Right lobe of liver (tissue), 4 donors: Measurements from ENCODE around the gene ADARB1.

Experiments
- POLR2A ChIP-seq: fragments of 450-650 bp; IDR thresholded peaks from one replicate; pipeline ENCODE4 v1.6.1; 2017; ENCODE audit warnings: antibody characterized with exemption, mild to moderate bottlenecking
- TF ChIP-seq, protein P1 (sequence below), 4 donors: fragments of 200-600 bp in 3 of 4; fragments of 450-650 bp in 1 of 4; IDR thresholded peaks; one replicate each; pipeline versions ENCODE4 v1.5.1 to v1.8.0; 2016 to 2022; ENCODE audit warnings: antibody characterized with exemption in 4 of 4, mild to moderate bottlenecking in 2 of 4
- donor health status: DM: no; HTN: no; CAD: no.
- donor health status: DM: no; HTN: no; CAD: no.
- donor health status: DM: no; HTN: yes; CAD: no.

DNA sequence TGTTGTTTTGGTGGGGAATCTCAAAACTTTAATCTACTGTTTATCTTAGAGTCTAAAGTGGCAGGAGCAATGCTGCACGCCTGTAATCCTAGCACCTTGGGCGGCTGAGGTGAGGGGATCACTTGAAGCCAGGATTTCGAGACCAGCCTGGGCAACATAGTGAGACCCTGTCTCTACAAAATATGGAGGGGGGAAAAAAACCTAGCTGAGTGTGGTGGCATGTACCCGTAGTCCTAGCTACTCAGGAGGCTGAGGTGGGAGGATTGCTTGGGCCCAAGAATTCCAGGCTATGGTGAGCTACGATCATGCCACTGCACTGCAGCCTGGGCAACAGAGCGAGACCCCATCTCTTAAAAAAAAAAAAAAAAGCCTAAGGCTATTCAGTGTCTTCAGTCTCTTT is 175.2 kb downstream of the ADARB1 start:
- TF ChIP-seq, protein P1, sequence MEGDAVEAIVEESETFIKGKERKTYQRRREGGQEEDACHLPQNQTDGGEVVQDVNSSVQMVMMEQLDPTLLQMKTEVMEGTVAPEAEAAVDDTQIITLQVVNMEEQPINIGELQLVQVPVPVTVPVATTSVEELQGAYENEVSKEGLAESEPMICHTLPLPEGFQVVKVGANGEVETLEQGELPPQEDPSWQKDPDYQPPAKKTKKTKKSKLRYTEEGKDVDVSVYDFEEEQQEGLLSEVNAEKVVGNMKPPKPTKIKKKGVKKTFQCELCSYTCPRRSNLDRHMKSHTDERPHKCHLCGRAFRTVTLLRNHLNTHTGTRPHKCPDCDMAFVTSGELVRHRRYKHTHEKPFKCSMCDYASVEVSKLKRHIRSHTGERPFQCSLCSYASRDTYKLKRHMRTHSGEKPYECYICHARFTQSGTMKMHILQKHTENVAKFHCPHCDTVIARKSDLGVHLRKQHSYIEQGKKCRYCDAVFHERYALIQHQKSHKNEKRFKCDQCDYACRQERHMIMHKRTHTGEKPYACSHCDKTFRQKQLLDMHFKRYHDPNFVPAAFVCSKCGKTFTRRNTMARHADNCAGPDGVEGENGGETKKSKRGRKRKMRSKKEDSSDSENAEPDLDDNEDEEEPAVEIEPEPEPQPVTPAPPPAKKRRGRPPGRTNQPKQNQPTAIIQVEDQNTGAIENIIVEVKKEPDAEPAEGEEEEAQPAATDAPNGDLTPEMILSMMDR (IDR thresholded peaks at IDR 0.05) = no peak
- no peak for TF ChIP-seq POLR2A
